ENCODE measurements around the gene ZMYM2.

DNA sequence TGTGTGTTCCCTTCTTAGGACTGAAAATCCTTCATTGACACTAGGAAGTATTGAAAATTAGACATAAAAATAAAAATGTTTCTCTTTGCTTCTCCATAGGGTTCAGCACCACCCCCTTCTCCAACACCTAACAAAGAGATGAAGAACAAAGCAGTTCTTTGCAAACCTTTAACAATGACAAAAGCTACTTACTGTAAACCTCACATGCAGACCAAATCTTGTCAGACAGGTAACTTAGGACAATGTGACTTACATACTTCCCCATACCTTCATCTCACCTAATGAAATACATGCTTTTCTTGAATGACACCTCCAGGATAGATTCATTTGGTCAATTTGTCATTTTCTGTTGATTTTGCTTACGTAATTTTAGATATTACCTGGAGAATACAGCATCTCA is 99.9 kb downstream of the ZMYM2 start:
- TF ChIP-seq POLR2AphosphoS5 (IDR thresholded peaks at IDR 0.05; ENCODE audit: low read depth, low read length) = no peak
- no peak for TF ChIP-seq MAZ (IDR thresholded peaks at IDR 0.05; ENCODE audit: borderline replicate concordance, low read depth, low read length)
- no peak for TF ChIP-seq MAZ (CRISPR knock-in tag; IDR thresholded peaks at IDR 0.05; ENCODE audit: low read depth)
- TF ChIP-seq FOXJ3 (CRISPR knock-in tag; IDR thresholded peaks at IDR 0.05; ENCODE audit: borderline replicate concordance) = no peak
- TF ChIP-seq ZNF350 (CRISPR knock-in tag; IDR thresholded peaks at IDR 0.05; ENCODE audit: borderline replicate concordance, low read depth) = no peak
- TF ChIP-seq MTA3 (CRISPR knock-in tag; IDR thresholded peaks at IDR 0.05) = no peak
- TF ChIP-seq EZH2 (conservative IDR thresholded peaks at IDR 0.05; ENCODE audit: low read depth, low read length) = no peak
- no peak for TF ChIP-seq SRY (CRISPR knock-in tag; IDR thresholded peaks at IDR 0.05)
- TF ChIP-seq NR2C2 (CRISPR knock-in tag; IDR thresholded peaks at IDR 0.05; ENCODE audit: borderline replicate concordance) = no peak
- TF ChIP-seq, protein P1, sequence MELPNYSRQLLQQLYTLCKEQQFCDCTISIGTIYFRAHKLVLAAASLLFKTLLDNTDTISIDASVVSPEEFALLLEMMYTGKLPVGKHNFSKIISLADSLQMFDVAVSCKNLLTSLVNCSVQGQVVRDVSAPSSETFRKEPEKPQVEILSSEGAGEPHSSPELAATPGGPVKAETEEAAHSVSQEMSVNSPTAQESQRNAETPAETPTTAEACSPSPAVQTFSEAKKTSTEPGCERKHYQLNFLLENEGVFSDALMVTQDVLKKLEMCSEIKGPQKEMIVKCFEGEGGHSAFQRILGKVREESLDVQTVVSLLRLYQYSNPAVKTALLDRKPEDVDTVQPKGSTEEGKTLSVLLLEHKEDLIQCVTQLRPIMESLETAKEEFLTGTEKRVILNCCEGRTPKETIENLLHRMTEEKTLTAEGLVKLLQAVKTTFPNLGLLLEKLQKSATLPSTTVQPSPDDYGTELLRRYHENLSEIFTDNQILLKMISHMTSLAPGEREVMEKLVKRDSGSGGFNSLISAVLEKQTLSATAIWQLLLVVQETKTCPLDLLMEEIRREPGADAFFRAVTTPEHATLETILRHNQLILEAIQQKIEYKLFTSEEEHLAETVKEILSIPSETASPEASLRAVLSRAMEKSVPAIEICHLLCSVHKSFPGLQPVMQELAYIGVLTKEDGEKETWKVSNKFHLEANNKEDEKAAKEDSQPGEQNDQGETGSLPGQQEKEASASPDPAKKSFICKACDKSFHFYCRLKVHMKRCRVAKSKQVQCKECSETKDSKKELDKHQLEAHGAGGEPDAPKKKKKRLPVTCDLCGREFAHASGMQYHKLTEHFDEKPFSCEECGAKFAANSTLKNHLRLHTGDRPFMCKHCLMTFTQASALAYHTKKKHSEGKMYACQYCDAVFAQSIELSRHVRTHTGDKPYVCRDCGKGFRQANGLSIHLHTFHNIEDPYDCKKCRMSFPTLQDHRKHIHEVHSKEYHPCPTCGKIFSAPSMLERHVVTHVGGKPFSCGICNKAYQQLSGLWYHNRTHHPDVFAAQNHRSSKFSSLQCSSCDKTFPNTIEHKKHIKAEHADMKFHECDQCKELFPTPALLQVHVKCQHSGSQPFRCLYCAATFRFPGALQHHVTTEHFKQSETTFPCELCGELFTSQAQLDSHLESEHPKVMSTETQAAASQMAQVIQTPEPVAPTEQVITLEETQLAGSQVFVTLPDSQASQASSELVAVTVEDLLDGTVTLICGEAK (IDR thresholded peaks at IDR 0.05) = no peak
- TF ChIP-seq, protein P1 (CRISPR knock-in tag; IDR thresholded peaks at IDR 0.05) = no peak
